GM21381 (cell line): ENCODE measurements around the gene PSMA6.

Source experiments
- ATAC-seq: cut with Tn5 transposase; IDR thresholded peaks from one replicate; pipeline ENCODE4 v1.9.1; 2021; ENCODE audit warnings: mild to moderate bottlenecking, moderate library complexity; ENCODE audit not compliant: unreplicated experiment

The PSMA6 gene

DNA sequence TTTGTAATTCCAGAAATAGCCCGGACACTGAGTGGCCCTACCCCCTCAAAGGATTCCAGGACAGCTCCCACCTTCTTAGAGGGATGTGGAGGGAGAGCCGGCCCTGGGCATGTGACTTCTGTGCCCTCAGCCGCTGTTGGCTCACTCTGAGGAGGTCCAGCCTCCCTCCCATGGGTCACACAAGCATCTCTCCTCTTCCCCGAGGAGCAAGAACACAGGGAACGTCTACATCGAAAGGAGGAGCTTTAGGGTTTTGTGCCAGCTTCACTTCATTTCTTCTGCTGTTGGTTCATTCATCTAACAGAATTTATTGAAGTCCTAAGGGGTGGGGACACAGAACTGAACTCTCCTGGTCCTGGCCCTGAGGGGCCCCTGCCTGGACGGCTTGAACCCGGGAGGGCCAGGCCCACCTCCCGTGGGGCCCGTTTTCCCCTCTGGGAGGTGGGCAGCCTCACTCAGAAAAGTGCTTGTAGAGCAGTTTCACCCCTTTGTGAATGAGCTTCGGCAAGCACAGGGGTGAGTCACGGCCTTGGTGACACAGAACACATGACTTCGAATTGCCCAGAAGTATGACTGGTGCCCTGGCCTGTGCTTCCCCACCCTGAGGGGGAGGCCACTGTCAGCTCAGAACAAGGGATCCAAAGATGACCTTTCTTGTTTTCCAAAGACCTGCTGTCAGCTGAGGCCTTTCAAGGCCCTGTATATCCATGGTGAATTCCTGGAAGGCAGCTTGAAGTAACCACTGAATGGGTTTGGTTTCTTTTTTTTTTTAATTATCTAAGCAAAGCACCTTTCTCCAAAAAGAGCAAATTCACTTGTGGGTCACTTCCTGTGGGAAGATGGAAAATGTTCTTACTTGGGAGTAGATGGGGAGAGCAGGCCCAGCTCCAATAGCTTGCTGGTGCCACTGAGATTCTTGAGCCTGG, 73.2 kb downstream of the PSMA6 start:
- no peak for ATAC-seq

DNA sequence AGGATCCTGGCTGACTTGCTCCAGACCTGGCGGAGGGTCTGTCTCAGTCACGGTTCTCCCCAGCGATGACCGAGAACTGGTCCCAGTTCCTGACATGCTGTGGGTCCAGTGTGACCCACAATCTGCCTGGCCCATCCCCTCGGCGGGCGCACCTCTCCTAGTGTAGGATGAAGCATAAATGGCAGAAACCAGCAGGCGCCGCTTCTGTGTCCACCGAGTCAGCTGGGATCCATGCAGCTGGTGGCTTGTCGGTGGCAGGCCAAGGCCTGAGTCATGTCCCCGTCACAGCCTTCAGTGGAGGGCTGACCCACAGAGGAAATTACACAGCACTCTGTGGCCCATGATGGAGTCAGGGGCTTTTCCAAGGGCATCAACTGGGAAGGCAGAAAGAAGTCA, 73.9 kb downstream of the PSMA6 start:
- ATAC-seq: no peak

DNA sequence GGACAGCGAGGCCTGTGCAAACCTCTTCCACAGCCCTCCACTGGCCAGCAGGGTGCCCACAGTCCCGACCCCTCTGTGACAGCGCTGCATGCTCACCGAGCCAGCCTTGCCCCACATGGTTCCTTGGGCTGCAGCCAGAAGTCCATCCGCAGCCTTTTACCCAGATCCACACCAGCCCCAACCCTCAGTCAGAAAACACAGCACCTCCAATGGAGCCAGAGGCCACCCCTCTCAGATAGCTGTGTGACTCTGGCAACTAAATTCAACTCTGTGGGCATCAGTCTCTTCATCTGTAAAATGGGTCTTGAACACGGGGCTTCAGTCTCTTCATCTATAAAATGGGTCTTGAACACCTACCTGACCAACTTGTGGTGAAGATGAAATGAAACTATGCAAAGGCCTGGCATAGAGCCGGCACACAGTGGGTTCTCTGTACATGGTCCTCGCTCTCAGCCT, 74.4 kb downstream of the PSMA6 start:
- no peak for ATAC-seq

DNA sequence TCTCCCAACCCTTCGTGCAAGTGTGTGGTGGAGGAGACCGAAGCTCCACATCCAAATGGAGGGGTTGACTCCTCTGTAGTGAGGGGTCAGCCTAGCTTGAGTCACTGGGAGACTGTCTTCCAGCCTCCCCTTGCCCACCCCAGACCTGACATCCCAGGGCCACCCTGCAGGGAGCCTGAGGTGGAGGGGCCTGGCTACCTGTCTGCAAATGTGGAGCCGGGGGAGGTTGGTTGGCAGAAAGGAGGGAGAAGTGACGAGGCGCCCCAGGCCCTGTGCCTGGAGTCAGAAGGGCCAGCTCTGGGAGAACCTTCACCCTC, 74.8 kb downstream of the PSMA6 start:
- ATAC-seq: no peak
